Vagina (tissue), 2 donors: Measurements from ENCODE around the gene CTCFL.

ENCODE experiments used
- POLR2A ChIP-seq, 2 donors: fragments of 450-650 bp; IDR thresholded peaks; one replicate each; pipeline ENCODE4 v1.6.1; 2017; ENCODE audit warnings: antibody characterized with exemption in 2 of 2, mild to moderate bottlenecking in 2 of 2, moderate library complexity in 2 of 2
- POLR2AphosphoS5 ChIP-seq, 2 donors: sonication (generic); formaldehyde crosslinking; IDR thresholded peaks; one replicate each; pipeline ENCODE4 v1.9.0; 2017; ENCODE audit warnings: antibody characterized with exemption in 2 of 2, mild to moderate bottlenecking in 2 of 2, low read depth in 1 of 2; ENCODE audit not compliant: insufficient read depth in 1 of 2
- TF ChIP-seq, protein P1 (sequence below), 3 experiments: fragments of 450-650 bp in 2 of 3; fragments of 200-600 bp in 1 of 3; sonication (generic) in 1 of 3; IDR thresholded peaks; one replicate each; pipeline ENCODE4 v1.5.1; 2017 to 2019; ENCODE audit warnings: antibody characterized with exemption in 3 of 3, mild to moderate bottlenecking in 2 of 3, moderate library complexity in 2 of 3

DNA sequence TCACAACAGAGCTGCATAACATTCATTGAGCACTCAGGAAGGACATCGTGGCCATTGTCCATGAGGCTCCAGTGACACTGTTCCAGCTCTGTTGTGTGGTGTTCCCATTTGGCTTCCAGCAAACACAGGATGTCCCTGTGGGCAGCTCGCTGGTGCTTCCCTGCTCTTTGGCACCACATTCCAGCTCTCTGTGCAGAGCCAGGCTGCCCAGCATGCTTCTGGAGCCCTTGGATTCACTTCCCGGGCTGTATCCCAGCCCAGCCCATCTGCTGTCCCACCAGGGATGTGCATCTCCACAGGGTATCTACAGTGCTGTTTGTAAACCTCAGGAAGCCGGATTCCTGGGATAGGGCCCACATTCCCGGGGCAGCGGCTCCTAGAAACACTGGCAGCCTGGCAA is 57.2 kb downstream of the CTCFL start:
- TF ChIP-seq, protein P1, sequence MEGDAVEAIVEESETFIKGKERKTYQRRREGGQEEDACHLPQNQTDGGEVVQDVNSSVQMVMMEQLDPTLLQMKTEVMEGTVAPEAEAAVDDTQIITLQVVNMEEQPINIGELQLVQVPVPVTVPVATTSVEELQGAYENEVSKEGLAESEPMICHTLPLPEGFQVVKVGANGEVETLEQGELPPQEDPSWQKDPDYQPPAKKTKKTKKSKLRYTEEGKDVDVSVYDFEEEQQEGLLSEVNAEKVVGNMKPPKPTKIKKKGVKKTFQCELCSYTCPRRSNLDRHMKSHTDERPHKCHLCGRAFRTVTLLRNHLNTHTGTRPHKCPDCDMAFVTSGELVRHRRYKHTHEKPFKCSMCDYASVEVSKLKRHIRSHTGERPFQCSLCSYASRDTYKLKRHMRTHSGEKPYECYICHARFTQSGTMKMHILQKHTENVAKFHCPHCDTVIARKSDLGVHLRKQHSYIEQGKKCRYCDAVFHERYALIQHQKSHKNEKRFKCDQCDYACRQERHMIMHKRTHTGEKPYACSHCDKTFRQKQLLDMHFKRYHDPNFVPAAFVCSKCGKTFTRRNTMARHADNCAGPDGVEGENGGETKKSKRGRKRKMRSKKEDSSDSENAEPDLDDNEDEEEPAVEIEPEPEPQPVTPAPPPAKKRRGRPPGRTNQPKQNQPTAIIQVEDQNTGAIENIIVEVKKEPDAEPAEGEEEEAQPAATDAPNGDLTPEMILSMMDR (IDR thresholded peaks at IDR 0.05) = no peak
- TF ChIP-seq POLR2A (IDR thresholded peaks at IDR 0.05) = no peak
- no peak for TF ChIP-seq POLR2AphosphoS5 (IDR thresholded peaks at IDR 0.05; ENCODE audit: insufficient read depth in 1 of 2, low read depth in 1 of 2)
